Vagina (tissue), 2 donors: ENCODE results near the gene ELF1. TPM values are rescaled to one million over a fixed set of nuclear protein-coding genes. Genes with fewer than 3 reads are reported as not detected.

Experiments
- DNase-seq, 2 donors: peaks; one replicate each; pipeline ENCODE4 v3.0.0-alpha.2; 2017; ENCODE audit errors: extremely low spot score in 2 of 2
- H3K27ac ChIP-seq: fragments of 200-600 bp; sonication (generic); one replicate; pipeline ENCODE4 v1.5.1; 2019
- H3K27me3 ChIP-seq: fragments of 200-600 bp; sonication (generic); one replicate; pipeline ENCODE4 v1.5.1; 2019
- H3K36me3 ChIP-seq, 2 donors: fragments of 200-600 bp; sonication (generic); one replicate each; pipeline ENCODE4 v1.5.1; 2017 to 2019
- H3K4me1 ChIP-seq: fragments of 200-600 bp; sonication (generic); one replicate; pipeline ENCODE4 v1.5.1; 2019
- H3K4me3 ChIP-seq, 2 donors: fragments of 200-600 bp; sonication (generic); 1 replicate in 1 of 2; 2 replicates in 1 of 2; pipeline ENCODE4 v1.5.1; 2016 to 2019
- H3K9me3 ChIP-seq: fragments of 200-600 bp; sonication (generic); one replicate; pipeline ENCODE4 v1.5.1; 2019
- CTCF ChIP-seq, 3 experiments: fragments of 450-650 bp in 2 of 3; fragments of 200-600 bp in 1 of 3; sonication (generic) in 1 of 3; IDR thresholded peaks; one replicate each; pipeline ENCODE4 v1.5.1; 2017 to 2019; ENCODE audit warnings: antibody characterized with exemption in 3 of 3, mild to moderate bottlenecking in 2 of 3, moderate library complexity in 2 of 3
- POLR2A ChIP-seq, 2 donors: fragments of 450-650 bp; IDR thresholded peaks; one replicate each; pipeline ENCODE4 v1.6.1; 2017; ENCODE audit warnings: antibody characterized with exemption in 2 of 2, mild to moderate bottlenecking in 2 of 2, moderate library complexity in 2 of 2
- POLR2AphosphoS5 ChIP-seq, 2 donors: sonication (generic); formaldehyde crosslinking; IDR thresholded peaks; one replicate each; pipeline ENCODE4 v1.9.0; 2017; ENCODE audit warnings: antibody characterized with exemption in 2 of 2, mild to moderate bottlenecking in 2 of 2, low read depth in 1 of 2; ENCODE audit not compliant: insufficient read depth in 1 of 2
- intact Hi-C: fragments of 100-400 bp; cut with DNase I; formaldehyde crosslinking; loops from one replicate; pipeline ENCODE4 v1.15.1; 2023
- total RNA-seq: library from RNA; depleted of rRNA; stranded (reverse); fragments of >200 nt; gene quantifications from one replicate; pipeline ENCODE4 v1.2.3, GENCODE V29; 2016

The ELF1 gene
- total RNA-seq, 1 donor from 2014 or later, result 101 TPM

GRCh38 chr13:40970803-40971202 is 48.3 kb downstream of the ELF1 start:
- Histone ChIP-seq H3K4me1 (peaks cover 95% of the 10 kb centered on the region), H3K27me3 (no peaks in the 10 kb centered on the region), H3K4me3 (no peak overlapping the region), H3K9me3 (no peaks in the 10 kb centered on the region), H3K27ac (no peak overlapping the region), H3K36me3 (no peaks in the 10 kb centered on the region)
- no peak for DNase-seq
- intact Hi-C loops, result no loop called here
- TF ChIP-seq CTCF (IDR thresholded peaks at IDR 0.05), result no peak
- no peak for TF ChIP-seq POLR2A (IDR thresholded peaks at IDR 0.05)
- TF ChIP-seq POLR2AphosphoS5 (IDR thresholded peaks at IDR 0.05; ENCODE audit: insufficient read depth in 1 of 2, low read depth in 1 of 2), result no peak

- H3K27ac ChIP-seq, result no peak overlapping the region
- no peak for DNase-seq
- H3K36me3 ChIP-seq, result no peaks in the 10 kb centered on the region
- no peaks in the 10 kb centered on the region for H3K27me3 ChIP-seq
- peaks cover 95% of the 10 kb centered on the region for H3K4me1 ChIP-seq
- no peak overlapping the region for H3K4me3 ChIP-seq
- intact Hi-C loops, result no loop called here
- no peaks in the 10 kb centered on the region for H3K9me3 ChIP-seq
- TF ChIP-seq POLR2AphosphoS5 (IDR thresholded peaks at IDR 0.05; ENCODE audit: insufficient read depth in 1 of 2, low read depth in 1 of 2) (no peak), CTCF (IDR thresholded peaks at IDR 0.05) (no peak), POLR2A (IDR thresholded peaks at IDR 0.05) (no peak)
Measured at GRCh38 chr13:40969169-40969901, 49.8 kb downstream of the ELF1 start.

- Histone ChIP-seq H3K36me3 (no peaks in the 10 kb centered on the region), H3K4me1 (peaks cover 94% of the 10 kb centered on the region), H3K9me3 (no peaks in the 10 kb centered on the region), H3K27me3 (no peaks in the 10 kb centered on the region), H3K27ac (no peak overlapping the region), H3K4me3 (no peak overlapping the region)
- DNase-seq, result no peak
- TF ChIP-seq POLR2A (IDR thresholded peaks at IDR 0.05) (no peak), CTCF (IDR thresholded peaks at IDR 0.05) (no peak), POLR2AphosphoS5 (IDR thresholded peaks at IDR 0.05; ENCODE audit: insufficient read depth in 1 of 2, low read depth in 1 of 2) (no peak)
- intact Hi-C loops, result no loop called here
Measured at GRCh38 chr13:40968416-40969000, 50.6 kb downstream of the ELF1 start.

GRCh38 chr13:40966298-40966697 is 52.8 kb downstream of the ELF1 start:
- H3K4me3 ChIP-seq, result no peak overlapping the region
- TF ChIP-seq POLR2A (IDR thresholded peaks at IDR 0.05) (no peak), CTCF (IDR thresholded peaks at IDR 0.05) (no peak), POLR2AphosphoS5 (IDR thresholded peaks at IDR 0.05; ENCODE audit: insufficient read depth in 1 of 2, low read depth in 1 of 2) (no peak)
- intact Hi-C loops, result no loop called here
- H3K4me1 ChIP-seq, result peaks cover 94% of the 10 kb centered on the region
- H3K27ac ChIP-seq, result no peak overlapping the region
- no peaks in the 10 kb centered on the region for H3K36me3 ChIP-seq
- no peaks in the 10 kb centered on the region for H3K9me3 ChIP-seq
- no peak for DNase-seq
- no peaks in the 10 kb centered on the region for H3K27me3 ChIP-seq

GRCh38 chr13:40963927-40964326 is 55.2 kb downstream of the ELF1 start:
- Histone ChIP-seq H3K4me3 (no peak overlapping the region), H3K36me3 (peaks cover 0 to under 1% of the 10 kb centered on the region in 2 donors), H3K9me3 (no peaks in the 10 kb centered on the region), H3K27ac (no peak overlapping the region), H3K27me3 (no peaks in the 10 kb centered on the region), H3K4me1 (peaks cover 74% of the 10 kb centered on the region)
- TF ChIP-seq POLR2AphosphoS5 (IDR thresholded peaks at IDR 0.05; ENCODE audit: insufficient read depth in 1 of 2, low read depth in 1 of 2) (peak in 1 of 2 donors; percentile 37), CTCF (IDR thresholded peaks at IDR 0.05) (no peak)
- intact Hi-C loops, result no loop called here
- DNase-seq, result no peak
